G401.6 (cell line): ENCODE results near the gene RIPOR2.
"Not testable (repeated sequence)": the region's sequence is repeated elsewhere in the genome, so short reads cannot be mapped to it uniquely, and the experiment has no call there.

Experiments used
- FAIRE-seq: peaks from 2 replicates; lab custom pipeline; 2012; peaks lifted over from hg19 to GRCh38; lab: Jason Lieb, UNC

Gene RIPOR2

DNA sequence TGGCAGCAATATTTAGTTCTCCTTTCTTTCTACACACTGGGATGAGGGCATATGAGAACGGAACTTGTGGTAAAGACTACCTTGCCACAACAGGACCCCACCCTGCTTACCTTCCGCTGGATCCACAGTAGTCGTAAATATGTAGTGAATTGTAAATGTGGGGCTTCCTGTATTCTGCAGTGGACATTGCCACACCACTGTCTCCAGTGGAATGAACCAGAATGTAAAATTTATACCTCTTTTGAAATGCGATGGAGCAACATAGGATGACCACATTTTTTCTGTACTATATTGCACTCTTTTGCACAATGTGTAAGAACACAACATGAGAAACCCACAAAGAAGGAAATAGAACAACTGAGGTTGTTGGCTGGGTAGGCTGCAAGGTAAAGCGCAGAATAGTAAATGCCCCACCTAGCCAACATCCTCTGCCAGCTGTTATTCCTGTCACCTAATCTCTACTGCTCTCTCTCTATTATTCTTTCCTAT is 16.1 kb upstream of the RIPOR2 start:
- no peak for FAIRE-seq

DNA sequence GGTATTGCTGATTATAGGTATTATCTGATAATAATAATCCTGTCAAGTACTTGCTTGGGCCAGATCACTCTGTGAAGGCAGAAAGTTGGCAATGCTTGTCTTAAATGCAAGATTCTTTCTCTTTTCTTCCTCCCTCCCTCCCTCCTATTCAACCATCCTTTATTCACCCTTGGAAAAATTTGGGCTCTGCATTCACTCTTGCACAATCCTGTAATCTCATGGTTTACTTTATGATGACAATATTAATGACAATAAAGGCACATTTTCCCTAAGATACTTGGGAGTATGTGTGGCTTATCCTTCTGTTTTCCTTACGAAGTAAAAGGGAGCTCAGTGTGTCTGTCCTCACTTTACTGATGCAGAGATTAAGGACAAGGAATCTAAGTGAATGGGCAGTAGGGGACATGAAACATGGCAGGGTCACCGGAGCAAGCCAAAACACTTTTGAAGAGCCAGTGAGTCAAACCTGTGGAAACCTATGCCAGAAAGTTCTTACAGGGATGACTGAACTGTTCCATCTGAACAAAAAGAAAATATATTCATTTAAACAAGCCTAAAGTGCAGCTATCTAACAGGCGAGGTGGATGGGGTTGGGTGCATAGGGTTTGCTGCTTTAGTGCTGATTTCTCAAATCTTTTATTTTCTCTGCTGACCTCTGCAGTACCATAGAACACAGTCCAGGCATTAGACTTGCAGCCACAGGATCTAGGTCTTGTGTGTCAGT is 14.6 kb upstream of the RIPOR2 start:
- no peak for FAIRE-seq

DNA sequence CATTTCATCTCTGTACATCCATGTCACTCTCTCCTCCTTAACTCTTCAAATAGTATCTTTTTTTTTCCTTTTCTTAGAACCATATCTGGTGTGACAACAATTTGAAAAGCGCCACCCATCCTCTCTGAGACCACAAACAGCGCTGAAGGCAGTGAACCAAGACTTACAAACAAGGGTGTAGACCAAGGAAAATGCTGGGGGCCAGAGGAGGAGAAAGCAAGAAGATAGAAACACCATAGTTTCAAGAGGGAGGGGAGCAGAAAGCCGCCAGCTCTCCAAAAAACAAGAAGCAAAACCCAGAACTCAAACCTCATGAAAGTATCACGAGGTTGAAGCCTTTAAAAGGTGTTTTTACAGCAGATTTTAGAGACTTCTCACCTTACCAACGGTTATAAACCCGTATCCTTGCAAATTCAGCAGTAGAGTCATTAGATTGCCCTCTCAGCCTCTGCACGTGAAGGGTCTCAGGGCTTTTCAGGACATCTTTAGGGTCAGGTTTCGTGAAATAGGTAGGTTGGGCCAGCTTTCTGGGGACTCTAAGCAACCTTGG is 13.3 kb upstream of the RIPOR2 start:
- FAIRE-seq = no peak

DNA sequence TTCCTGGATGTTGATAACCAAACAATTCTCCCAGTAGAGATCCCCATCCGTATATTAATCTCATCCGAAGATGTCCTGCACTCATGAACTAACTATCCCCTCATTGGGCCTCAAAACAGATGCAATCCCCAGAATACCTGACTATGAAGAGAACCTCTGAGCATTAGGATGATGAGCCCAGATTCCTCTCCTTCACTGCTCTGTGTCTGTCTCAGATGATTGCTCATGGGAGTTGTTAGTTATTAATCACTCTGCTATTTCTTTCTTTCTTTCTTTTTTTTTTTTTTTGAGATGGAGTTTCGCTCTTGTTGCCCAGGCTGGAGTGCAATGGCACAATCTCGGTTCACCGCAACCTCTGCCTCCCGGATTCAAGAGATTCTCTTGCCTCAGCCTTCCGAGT is 12.5 kb upstream of the RIPOR2 start:
- not testable (repeated sequence) for FAIRE-seq

DNA sequence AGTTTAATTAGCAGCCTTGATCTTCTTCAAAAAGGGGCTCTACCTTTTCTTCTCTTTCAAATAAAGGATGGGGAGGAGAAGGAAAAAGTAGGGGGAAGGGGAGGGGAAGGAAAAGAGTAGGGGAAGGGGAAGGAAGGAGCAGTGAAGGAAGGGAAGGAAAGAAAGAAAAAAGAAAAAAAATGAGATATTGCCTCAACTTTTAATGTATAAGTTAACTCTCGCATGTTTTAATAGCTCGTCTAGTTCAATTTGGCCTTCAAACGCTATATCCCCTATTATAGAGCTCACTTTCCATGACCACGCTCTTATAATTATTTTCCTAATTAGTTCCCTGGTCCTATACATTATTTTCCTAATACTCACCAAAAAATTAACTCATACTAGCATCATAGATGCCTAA is 11.9 kb upstream of the RIPOR2 start:
- no peak for FAIRE-seq

DNA sequence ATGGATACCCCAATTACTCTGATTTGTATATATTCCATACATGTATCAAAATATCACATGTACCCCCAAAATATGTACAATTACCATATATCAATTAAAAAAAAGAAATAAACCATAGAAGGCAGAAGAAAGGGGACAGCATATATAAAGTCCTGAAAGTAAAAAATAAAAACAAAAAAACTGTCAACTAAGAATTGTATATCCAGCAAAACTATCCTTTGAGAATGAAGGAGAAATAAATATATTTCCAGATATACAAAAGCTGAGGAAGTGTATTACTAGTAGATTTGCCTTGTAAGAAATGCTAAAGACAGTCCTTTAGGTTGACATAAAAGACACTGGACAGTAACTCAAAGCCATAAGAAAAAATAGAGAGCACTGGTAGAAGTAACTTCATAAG is 9.3 kb upstream of the RIPOR2 start:
- FAIRE-seq = no peak

DNA sequence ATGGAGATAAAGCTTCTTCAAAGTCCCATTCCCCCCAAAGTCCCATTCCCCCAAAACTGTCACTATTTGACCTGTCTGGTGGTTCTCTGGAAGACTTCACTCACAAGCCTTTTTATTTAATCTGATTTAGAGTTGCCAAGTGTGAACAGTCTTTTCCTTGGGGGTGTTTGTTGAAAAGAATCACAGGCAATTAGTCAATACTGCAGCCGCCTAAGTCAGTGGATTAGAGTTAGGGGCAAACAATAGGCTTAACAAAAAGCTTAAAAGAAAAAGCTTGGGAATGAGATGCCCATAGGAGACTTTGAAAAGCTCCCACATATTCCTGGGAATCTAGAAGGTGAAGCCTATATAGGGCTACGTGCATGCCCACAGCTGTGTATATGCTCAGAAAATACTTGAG is 8.0 kb upstream of the RIPOR2 start:
- no peak for FAIRE-seq

DNA sequence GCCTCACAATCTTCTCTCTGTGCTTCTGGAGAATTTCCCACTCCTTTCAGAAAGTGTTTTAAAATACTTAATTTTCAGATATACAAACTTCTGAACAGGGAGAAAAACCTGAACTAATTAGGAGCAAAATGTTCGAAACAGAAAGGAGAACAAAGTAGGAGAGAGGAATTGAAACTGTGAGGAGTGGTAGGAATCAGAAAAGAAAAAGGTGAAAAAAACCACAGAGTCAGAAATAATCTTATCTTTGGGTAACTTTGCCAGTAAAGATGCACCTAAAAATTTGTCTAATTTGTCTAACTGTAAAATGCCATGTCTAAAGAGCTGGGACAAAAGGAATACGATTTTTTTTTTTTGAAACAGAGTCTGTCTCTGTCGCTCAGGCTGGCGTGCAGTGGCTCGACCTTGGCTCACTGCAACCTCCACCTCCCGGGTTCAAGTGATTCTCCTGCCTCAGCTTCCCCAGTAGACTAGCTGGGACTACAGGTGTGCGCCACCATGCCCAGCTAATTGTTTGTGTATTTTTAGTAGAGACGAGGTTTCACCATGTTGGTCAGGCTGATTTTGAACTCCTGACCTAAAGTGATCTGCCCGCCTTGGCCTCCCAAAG is 4.7 kb upstream of the RIPOR2 start:
- no peak for FAIRE-seq

DNA sequence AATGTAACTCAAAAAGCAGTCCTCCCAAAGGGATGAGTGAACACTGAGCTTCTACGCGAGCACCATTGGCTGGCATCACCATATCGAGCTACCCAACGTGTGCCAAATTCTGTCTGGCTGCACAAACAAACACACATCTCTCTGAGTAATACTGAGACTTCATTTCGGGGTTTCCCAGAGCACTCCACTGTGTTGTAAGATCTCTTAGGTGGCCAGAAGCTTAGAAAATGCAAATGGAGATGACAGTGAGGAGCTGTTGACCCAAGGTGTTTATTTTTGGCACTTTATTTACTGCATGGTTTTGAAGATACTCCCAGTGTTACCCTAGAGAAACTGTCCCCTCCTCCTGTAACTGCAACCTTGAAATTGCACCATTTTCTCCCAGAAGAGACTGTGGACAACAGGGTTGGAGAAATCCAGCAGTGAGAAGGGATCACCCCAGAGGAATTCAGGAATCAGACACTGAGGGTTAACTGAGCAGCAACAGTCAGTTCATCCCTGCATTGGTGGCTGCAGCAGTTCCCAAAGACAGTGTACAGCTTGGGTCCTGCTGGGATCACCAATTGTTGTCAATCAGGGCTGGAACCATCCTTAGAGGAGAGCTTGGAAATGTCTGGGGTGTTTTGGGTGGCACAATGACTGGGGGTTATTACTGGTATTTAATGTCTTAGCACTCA is 1.0 kb upstream of the RIPOR2 start:
- FAIRE-seq = no peak

DNA sequence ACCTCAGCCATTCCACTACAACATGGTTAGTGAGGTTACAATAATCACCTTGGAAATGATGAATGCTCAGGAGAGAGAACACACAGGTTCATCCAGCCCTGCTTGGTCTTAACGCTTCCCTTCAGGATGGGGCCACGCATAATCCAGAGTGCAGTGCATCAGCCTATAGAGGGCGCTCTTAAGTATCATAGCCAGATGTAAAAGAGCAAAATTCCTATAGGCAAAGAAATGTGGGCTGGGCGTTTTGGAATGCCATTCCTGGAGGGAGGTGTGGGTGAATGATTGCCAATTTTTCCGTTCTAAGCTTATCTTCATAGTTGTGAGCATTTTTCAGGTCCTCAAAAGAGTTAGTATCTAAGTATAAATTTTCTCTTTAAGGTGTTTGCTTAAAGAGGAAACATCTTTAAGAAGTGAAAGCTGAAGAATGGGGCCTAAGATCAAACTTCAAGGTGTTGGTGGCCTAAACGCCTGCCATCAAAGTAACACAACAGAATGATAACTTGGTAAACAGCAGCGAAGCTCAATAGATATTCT is 1.8 kb downstream of the RIPOR2 start:
- no peak for FAIRE-seq

DNA sequence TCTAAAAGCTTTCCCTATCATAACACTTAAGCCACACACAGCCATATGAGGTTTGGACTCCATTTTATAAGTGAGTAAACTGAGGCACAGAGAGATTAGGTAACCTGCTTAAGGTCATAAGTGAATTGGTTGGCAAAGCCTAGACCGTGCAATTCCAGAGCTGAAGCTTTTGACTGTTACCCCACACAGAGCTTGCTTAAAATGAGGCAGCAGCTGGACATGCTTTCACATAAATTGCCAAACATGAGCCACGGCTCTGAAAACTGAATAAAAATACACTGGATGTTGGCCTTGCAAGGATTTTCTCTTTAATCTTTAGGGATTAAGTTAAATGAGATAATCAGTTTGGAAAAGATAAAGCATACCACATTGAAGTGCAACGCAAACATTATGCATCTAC is 2.5 kb downstream of the RIPOR2 start:
- FAIRE-seq = no peak

DNA sequence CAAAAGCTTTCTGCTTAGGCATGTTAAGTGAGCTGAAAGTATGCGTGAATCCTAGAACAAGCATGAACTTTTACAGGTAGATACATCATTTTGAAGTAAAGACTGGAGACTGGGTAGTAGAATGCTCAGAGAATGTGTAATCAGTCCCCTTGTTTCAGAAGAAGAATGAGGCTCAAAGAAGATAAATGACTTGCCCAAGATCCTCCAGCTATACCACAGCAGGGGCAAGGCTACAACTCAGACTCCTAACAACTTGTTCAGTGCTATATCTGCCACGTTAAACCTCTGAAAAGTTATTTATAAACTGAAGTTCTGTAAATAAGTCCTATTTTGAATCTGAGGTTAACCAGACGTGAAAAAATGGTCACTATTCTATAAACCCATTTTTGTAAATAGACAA is 2.9 kb downstream of the RIPOR2 start:
- FAIRE-seq = no peak

DNA sequence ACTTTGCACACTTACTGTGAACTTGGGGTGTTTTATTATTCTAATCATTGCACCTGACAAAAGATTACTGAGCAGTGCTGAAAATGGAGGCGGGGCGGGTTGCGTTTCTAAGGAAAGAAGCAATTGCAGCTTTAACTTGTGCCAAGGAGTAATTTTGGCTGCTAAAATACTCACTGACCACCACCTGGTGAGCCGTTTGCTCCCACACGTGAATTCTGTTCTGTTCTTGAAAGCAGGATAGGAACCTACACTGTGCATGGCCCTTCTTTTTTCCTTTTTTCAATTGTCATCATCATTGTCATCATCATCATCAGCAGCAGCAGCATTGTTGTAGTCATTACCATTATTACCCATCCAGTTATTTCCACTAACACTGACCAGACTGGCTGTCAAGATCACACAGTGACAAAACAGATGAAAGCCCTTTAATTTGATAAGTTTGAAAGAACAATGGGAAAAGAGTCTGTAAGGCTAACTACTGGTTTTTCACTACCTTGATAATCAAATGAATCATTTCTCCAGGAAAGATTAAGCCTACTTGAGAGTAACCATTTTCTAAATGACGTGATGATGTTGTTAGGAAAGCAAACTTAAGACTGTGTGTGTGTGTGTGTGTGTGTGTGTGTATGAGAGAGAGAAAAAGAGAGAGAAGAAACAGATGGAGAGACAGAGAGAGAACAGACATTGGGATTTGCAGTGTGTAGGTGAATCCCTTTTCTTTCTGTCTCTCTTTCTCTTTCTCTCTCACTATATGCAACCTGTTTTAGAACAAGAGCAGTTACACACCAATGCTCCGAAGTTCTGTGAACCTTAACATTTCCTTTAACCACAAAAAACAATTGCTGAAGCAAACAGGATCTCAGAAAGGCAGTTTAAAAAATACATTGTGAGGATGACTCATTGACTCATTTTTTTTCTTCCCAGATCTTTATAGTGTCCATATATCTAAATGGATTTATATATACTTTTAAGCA is 3.8 kb downstream of the RIPOR2 start:
- FAIRE-seq = no peak

DNA sequence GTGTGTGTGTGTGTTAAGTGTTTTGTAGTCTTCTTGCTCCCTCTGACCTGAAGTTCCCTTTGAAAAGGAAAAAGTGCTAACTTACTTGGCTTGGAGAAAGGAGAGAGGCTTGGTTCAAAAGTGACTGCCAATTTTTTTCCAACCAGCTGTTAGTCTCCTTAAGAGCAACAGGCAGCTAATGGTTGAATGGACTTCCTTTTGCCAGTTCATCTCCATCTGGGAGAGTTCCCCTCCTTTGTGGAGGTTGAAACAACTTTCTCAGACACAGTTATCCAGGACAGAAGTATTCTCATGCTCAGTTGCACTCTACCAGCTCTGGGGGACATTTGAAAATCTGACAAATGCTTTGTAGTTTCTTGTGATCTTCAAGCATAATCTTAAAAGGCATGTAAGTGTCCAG is 4.5 kb downstream of the RIPOR2 start:
- FAIRE-seq = no peak

DNA sequence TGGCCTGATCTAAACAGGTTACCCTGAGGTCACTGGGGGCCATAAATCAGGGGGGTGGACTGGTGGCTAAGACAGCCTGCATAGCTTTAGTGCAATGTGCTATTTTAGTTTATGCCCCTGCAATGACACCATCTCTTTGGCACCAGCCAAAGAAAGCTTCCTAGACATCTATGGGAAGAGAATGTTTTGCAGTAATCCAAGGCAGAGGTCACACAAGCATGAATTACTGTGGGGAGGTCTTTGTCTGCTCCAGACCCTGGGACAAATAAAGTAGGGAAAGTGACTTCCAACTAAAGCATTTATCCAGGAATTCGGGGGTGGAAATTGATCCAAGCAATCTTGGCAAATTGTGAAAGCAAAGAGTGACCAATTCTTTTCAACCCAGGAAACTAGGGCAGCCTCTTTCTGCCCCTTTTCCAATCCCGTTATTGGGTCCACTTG is 5.3 kb downstream of the RIPOR2 start:
- no peak for FAIRE-seq

DNA sequence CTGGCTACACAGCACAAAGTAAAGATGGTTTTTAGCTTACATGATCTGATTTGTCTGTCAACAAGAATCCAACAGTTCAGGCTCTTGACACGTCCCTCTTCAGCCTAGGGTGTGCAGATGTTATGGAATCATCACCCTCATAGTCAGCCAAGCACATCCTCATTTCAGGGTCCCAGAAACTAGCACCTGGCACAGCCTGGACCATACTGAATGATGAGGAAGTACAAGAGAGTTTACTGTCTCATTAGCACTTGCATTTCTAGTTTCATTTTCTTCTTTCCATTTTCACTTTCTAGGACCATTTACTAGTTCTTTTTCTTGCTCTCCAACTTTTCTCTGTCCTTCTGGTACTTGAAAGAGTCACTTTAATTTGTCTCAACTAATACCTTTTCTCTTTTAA is 6.5 kb downstream of the RIPOR2 start:
- no peak for FAIRE-seq

DNA sequence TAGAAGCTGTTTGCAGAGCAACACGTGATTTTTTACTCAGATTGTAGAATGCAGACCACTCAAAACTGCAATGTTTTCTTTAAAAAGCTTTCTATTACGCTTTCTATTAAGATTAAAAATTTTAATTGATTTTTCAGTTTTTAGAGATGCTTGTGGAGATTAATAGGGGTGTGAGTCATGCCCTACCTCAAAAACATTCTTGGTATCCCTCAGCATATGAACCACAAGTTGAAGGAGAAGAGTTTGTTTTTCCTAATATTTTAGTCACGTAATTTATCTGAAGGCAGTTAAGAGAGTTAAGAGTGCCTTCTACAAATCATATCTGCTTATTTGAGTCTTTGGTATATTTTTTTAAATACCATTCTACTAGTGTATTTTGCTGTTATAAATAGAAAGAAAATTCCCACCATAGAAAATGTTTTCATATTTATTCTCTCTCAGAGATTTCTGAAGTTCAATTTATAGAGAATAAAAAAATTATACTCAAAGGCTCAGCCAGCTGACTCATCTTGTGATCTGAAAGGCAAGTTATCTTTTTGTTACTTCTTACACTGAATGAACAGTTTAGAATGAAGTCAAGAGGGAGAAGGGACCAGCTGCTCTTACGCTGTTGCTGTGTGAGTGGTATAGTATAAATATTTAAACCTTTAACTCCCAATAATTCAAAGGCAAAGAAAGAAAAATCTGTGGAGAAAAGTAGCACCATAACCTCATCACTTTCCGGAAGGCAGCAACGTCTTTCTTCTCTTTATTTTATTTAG is 7.6 kb downstream of the RIPOR2 start:
- FAIRE-seq = no peak

DNA sequence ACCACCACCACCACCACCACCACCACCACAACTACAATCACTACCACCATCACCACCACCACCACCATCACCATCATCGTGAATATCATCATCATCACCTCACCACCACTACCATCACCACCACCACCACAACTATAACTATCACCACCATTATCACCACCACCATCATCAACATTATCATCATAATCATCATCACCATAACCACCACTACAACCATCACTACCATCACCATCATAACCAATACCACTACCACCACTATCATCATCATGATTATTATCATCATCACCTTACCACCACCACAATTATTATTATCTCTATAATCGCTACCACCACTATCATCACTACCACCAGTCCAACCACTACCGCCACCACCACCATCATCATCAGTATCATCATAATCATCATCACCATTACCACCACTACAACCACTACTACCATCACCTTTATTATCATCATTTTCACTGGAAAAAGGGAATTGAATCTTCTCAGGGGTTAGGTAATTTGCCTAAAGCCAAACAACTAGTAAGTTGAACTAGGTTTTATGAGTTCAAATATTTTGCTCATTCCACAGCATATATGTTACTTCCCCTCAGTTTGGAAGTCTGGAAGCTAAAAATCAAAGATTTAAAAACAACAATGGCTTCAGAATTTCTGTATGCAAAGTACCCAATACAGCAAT is 8.3 kb downstream of the RIPOR2 start:
- FAIRE-seq = no peak

DNA sequence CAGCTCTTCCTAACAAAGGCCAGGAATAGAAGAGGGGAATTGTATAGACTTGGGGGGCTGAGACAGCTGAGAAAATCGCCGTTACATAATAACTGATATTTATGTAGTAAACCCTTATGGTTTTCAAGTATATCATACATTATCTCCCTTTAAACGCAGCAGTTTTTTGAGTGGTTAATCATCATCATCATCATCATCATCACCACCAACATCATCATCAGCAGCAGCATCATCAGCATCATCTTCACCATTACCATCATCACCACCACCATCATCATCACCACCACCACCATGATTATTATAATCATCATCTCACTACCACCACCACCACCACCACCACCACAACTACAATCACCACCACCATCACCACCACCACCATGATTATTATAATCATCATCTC is 9.1 kb downstream of the RIPOR2 start:
- FAIRE-seq = not testable (repeated sequence)

DNA sequence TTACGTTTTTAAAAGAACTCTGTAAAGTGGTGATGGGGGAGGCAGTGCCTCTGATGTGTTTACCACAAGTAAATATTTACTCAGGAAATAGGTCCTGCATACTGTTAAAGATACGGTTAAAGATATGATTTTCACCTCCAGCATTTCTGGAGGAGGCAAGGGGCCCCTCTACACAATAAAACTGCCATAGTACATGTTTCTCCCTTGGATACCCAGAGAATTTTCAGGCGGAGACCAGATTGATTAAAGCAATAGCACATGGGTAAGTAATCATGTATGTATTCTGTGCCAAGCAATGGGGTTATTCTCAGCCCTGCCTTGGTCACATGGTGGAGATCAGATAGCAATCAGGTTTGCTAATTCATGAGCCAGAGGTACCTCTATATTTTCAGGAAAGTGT is 9.6 kb downstream of the RIPOR2 start:
- FAIRE-seq = no peak
